Measurements from ENCODE around the gene RNF128. TPM values are rescaled to one million over a fixed set of nuclear protein-coding genes. Genes with fewer than 3 reads are reported as not detected.

The RNF128 gene
- total and polyA plus RNA-seq, 2 of the 13 experiments (the other 11 are each of a cell fraction or from before 2014, with no cell fraction given) = 18.5 to 43.5 TPM

DNA sequence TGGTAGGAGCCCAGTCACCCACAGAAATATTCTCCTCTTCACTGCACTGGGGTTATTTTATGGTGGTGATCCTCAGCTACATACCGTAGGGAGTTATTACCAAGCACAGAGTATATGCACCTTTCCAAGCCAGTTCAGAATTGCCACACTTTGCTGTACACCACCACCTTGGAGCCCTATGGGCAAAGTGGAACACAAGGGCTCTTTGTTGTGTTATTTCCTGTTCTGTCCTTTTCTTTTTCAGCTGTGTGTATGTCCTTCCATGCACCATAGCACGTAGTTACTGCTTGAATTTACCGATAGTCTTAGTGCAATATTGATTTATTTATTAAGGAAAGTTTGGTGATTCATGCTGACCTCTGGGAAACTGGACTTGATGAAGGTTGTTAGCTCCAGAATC is 8.3 kb downstream of the RNF128 start (continued):
- TF ChIP-seq ZNF589 (CRISPR knock-in tag; conservative IDR thresholded peaks at IDR 0.05) (no peak), POGZ (CRISPR knock-in tag; IDR thresholded peaks at IDR 0.05) (peak; percentile 38; the same call in 1 of the 2 replicates), ZC3H13 (CRISPR knock-in tag; IDR thresholded peaks at IDR 0.05) (no peak), NFIC (IDR thresholded peaks at IDR 0.05; ENCODE audit: low read length) (peak; percentile 22; the same call in 1 of the 2 replicates), SP140L (CRISPR knock-in tag; IDR thresholded peaks at IDR 0.05; ENCODE audit: borderline replicate concordance) (no peak), SMARCC2 (IDR thresholded peaks at IDR 0.05) (no peak), ZIK1 (CRISPR knock-in tag; IDR thresholded peaks at IDR 0.05; ENCODE audit: borderline replicate concordance, low read depth) (no peak), PLRG1 (conservative IDR thresholded peaks at IDR 0.05) (no peak), HOXA7 (CRISPR knock-in tag; IDR thresholded peaks at IDR 0.05) (no peak), ZNF30 (CRISPR knock-in tag; IDR thresholded peaks at IDR 0.05) (no peak), YY1 (IDR thresholded peaks at IDR 0.05; ENCODE audit: insufficient read depth, insufficient replicate concordance, low read depth, low read length) (no peak), RNF219 (CRISPR knock-in tag; IDR thresholded peaks at IDR 0.05) (no peak), ZNF609 (CRISPR knock-in tag; IDR thresholded peaks at IDR 0.05; ENCODE audit: borderline replicate concordance) (no peak), GATAD1 (CRISPR knock-in tag; IDR thresholded peaks at IDR 0.05) (no peak), HDAC1 (CRISPR knock-in tag; IDR thresholded peaks at IDR 0.05) (peak; percentile 63; the same call in 1 of the 2 replicates), MTF2 (CRISPR knock-in tag; IDR thresholded peaks at IDR 0.05; ENCODE audit: borderline replicate concordance) (no peak), TRIM22 (IDR thresholded peaks at IDR 0.05) (no peak), CBFB (CRISPR knock-in tag; IDR thresholded peaks at IDR 0.05) (no peak), ZNF460 (CRISPR knock-in tag; IDR thresholded peaks at IDR 0.05; ENCODE audit: borderline replicate concordance) (no peak), MTA3 (CRISPR knock-in tag; IDR thresholded peaks at IDR 0.05) (no peak), ZNF33A (CRISPR knock-in tag; IDR thresholded peaks at IDR 0.05; ENCODE audit: borderline replicate concordance) (no peak)
- TF ChIP-seq, protein P1, sequence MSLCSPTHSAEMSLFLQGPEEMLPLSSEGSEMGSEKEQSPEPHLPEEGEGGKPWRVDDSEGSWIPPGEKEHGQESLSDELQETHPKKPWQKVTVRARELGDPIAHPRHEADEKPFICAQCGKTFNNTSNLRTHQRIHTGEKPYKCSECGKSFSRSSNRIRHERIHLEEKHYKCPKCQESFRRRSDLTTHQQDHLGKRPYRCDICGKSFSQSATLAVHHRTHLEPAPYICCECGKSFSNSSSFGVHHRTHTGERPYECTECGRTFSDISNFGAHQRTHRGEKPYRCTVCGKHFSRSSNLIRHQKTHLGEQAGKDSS (CRISPR knock-in tag; IDR thresholded peaks at IDR 0.05; ENCODE audit: borderline replicate concordance, low read depth) = no peak

All from HepG2 (cell line).